Heart left ventricle (tissue), 16 donors: Measurements from ENCODE around the gene WDR41. TPM values are rescaled to one million over a fixed set of nuclear protein-coding genes. Genes with fewer than 3 reads are reported as not detected.
"Not testable (repeated sequence)": the region's sequence is repeated elsewhere in the genome, so short reads cannot be mapped to it uniquely, and the experiment has no call there.

Experiments
- ATAC-seq, 4 donors: fragments of 200-7000 bp; cut with Tn5 transposase; one replicate each; pipeline ENCODE4 v1.9.1; 2020 to 2022; ENCODE audit warnings: moderate library complexity in 4 of 4, mild to moderate bottlenecking in 3 of 4, moderate number of reproducible peaks in 1 of 4
- DNase-seq, 5 donors: peaks; one replicate each; pipeline ENCODE4 v3.0.0-alpha.2; 2020
- H3K27ac ChIP-seq, 12 donors: fragments of 200-600 bp; sonication (generic) in 4 of 12; one replicate each; pipeline versions ENCODE4 v1.5.0 to v1.8.0; 2016 to 2022; ENCODE audit warnings: mild to moderate bottlenecking in 2 of 12
- H3K27me3 ChIP-seq, 9 donors: fragments of 200-600 bp; sonication (generic) in 2 of 9; one replicate each; pipeline versions ENCODE4 v1.5.1 to v1.8.0; 2016 to 2022; ENCODE audit warnings: mild to moderate bottlenecking in 3 of 9
- H3K36me3 ChIP-seq, 9 donors: fragments of 200-600 bp; sonication (generic) in 2 of 9; one replicate each; pipeline versions ENCODE4 v1.5.0 to v1.8.0; 2018 to 2022; ENCODE audit warnings: mild to moderate bottlenecking in 2 of 9
- H3K4me1 ChIP-seq, 12 donors: fragments of 200-600 bp; sonication (generic) in 4 of 12; one replicate each; pipeline versions ENCODE4 v1.5.0 to v1.8.0; 2016 to 2022; ENCODE audit warnings: mild to moderate bottlenecking in 3 of 12
- H3K4me3 ChIP-seq, 12 donors: fragments of 200-600 bp; sonication (generic) in 4 of 12; one replicate each; pipeline versions ENCODE4 v1.5.0 to v1.8.0; 2017 to 2022; ENCODE audit warnings: mild to moderate bottlenecking in 9 of 12, moderate library complexity in 4 of 12
- H3K9me3 ChIP-seq, 12 donors: fragments of 200-600 bp; sonication (generic) in 4 of 12; one replicate each; pipeline versions ENCODE4 v1.5.0 to v1.8.0; 2016 to 2022; ENCODE audit warnings: mild to moderate bottlenecking in 1 of 12
- CTCF ChIP-seq, 12 donors: fragments of 200-600 bp; sonication (generic) in 4 of 12; IDR thresholded peaks; one replicate each; pipeline versions ENCODE4 v1.5.0 to v1.8.0; 2018 to 2022; ENCODE audit warnings: antibody characterized with exemption in 12 of 12, mild to moderate bottlenecking in 5 of 12
- POLR2A ChIP-seq, 2 donors: fragments of 450-650 bp; IDR thresholded peaks; one replicate each; pipeline ENCODE4 v1.6.1; 2017; ENCODE audit warnings: antibody characterized with exemption in 2 of 2, mild to moderate bottlenecking in 2 of 2, moderate library complexity in 2 of 2
- WGBS, 4 donors: extraction: QIAGEN DNeasy Blood & Tissue Kit in 2 of 4; methylation state at CpG; one replicate each; pipeline versions ENCODE4 v1.1.5 to v1.1.7; 2013 to 2018; 5-methylcytosine and 5-hydroxymethylcytosine counted together
- intact Hi-C, 10 donors: fragments of 100-400 bp; cut with DNase I; formaldehyde crosslinking; loops; one replicate each; pipeline versions ENCODE4 v1.11.1 to v1.14.2; 2022
- polyA plus RNA-seq, 2 donors: library from polyadenylated mRNA; stranded (reverse); fragments of 200-250 nt; gene quantifications; one replicate each; pipeline ENCODE4 v1.2.3, GENCODE V29; 2013
- total RNA-seq, 9 donors: library from RNA; depleted of rRNA in 2 of 9; stranded (reverse); fragments of >200 nt in 2 of 9; fragmentation: NEBNext Ultra II Directional in 3 of 9; extraction: Animal tissue kit (Norgen Biotek cat#: 25700) in 3 of 9; gene quantifications; one replicate each; pipeline versions ENCODE4 v1.1.0 to v1.2.4, GENCODE V29; 2016 to 2023
- donor health status: ischemic (EF 13 %, LVEDD 7.1; RV severe dilation, severe dysfunction).
- donor health status: healthy with polysubstance abuse.
- donor health status: DM: no; HTN: yes; CAD: no.
- donor health status: DM: no; HTN: no; CAD: no.
- donor health status: ischemic (EF 25% LVEDD 6.9; RV normal size, moderate dysfunction).
- donor health status: ischemic (EF 25% LVEDD 5.7; RV mildly dilated, moderate dysfunction).
- donor health status: healthy.
- donor health status: DM: yes; HTN: yes; CAD: no.
- donor health status: ischemic (EF 35%, LVEDD 5.7; RV mildly dilated, moderate dysfunction).
- donor health status: nonischemic (EF 11% LVEDD 7.7; RV severe dilation, severe dysfunction).
- donor health status: DM: yes; HTN: yes; CAD: no.
- donor health status: PGD.
- donor health status: ischemic (EF 29% LVEDD 5.4; RV normal size, mild dysfunction).
- donor health status: nonischemic (EF 23%, LVEDD 6.1; RV moderate dilation, normal function).

WDR41 gene
- total and polyA plus RNA-seq, 11 donors = 7.9 to 50.9 (median 35.0) TPM

GRCh38 chr5:77498952-77499351 is 6.8 kb upstream of the WDR41 start:
- Histone ChIP-seq H3K9me3 (peaks cover 0 to 9% (median 0%) of the 10 kb centered on the region in 12 donors), H3K4me1 (no peaks in the 10 kb centered on the region), H3K27ac (no peak overlapping the region), H3K27me3 (no peaks in the 10 kb centered on the region), H3K4me3 (no peak overlapping the region), H3K36me3 (no peaks in the 10 kb centered on the region)
- ATAC-seq (no peak), DNase-seq (no peak)
- intact Hi-C loops = loop anchor here in 6 of 10 donors (10.0 kb wide), 2 partner anchors 354 to 634 kb away; no protein-coding TSS in a partner anchor
- TF ChIP-seq POLR2A (IDR thresholded peaks at IDR 0.05) (no peak), CTCF (IDR thresholded peaks at IDR 0.05) (no peak)
- 81 to 91% (median 87%) methylated on average over 2 of the region's 2 CpGs for WGBS, 4 donors

DNA sequence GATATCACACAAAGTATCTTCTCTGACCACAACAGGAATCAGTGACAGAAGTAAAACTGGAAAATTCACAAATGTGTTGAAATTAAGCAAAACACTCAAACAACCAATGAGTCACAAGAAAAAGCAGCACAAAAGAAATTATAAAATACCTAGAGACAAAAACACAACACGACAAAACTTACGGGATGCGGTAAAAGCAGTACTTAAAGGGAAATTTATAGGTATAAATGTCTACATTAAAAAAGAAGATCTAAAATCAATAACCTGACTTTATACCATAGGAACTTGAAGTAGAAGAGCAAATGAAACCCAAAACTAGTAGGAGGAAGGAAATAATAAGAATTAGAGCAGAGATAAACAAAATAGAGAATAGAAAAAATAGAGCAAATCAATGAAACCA is 2.8 kb upstream of the WDR41 start:
- no peaks in the 10 kb centered on the region for H3K9me3 ChIP-seq
- DNase-seq (no peak), ATAC-seq (no peak)
- intact Hi-C loops = loop anchor here in 9 of 10 donors (5.0 to 10.0 kb wide), 7 partner anchors 348 to 630 kb away; partner anchors contain the start of gene ZBED3 (in 4 of the 9)
- H3K4me1 ChIP-seq = peaks cover 0 to 16% (median 3%) of the 10 kb centered on the region in 12 donors
- H3K27me3 ChIP-seq = no peaks in the 10 kb centered on the region
- no peak overlapping the region for H3K4me3 ChIP-seq
- no peak for TF ChIP-seq CTCF (IDR thresholded peaks at IDR 0.05)
- no peak for TF ChIP-seq POLR2A (IDR thresholded peaks at IDR 0.05)
- H3K27ac ChIP-seq = no peak overlapping the region
- 94 to 96% (median 94%) methylated on average over 3 of the region's 3 CpGs for WGBS, 4 donors
- no peaks in the 10 kb centered on the region for H3K36me3 ChIP-seq

DNA sequence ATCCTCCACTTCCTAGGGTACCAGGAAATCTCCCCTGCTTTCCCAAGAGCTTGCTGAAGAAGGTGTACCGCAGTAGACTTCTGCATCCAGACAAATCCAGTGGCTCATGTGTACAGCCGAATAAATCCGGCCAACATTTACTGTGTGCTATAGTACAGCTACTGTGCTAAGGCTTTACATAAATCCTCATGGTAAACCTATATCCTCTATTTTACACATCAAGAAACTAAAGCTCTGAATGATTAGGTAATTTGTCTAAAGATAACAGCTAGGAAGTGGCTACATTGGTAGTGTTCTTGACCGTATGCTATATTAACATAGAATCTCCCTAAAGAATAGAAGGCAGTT is 511 bp upstream of the WDR41 start:
- DNase-seq (no peak), ATAC-seq (no peak)
- Histone ChIP-seq H3K27ac (peak overlapping the region; percentile 81 to 97 (median 93)), H3K4me1 (peaks cover 0 to 16% (median 3%) of the 10 kb centered on the region in 12 donors), H3K27me3 (no peaks in the 10 kb centered on the region), H3K9me3 (no peaks in the 10 kb centered on the region), H3K4me3 (peak overlapping the region in 11 of 12 donors; percentile 69 to 93 (median 78)), H3K36me3 (peaks cover 0 to 11% (median 2%) of the 10 kb centered on the region in 9 donors)
- WGBS, 4 donors = 27 to 37% (median 29%) methylated on average over 4 of the region's 4 CpGs
- TF ChIP-seq CTCF (IDR thresholded peaks at IDR 0.05) = peak in 2 of 12 donors; percentile 4 to 6
- TF ChIP-seq POLR2A (IDR thresholded peaks at IDR 0.05) = no peak
- intact Hi-C loops = loop anchor here (1.0 to 10.0 kb wide), 10 partner anchors 345 to 628 kb away; partner anchors contain the start of gene ZBED3 (in 4 of the 10)

DNA sequence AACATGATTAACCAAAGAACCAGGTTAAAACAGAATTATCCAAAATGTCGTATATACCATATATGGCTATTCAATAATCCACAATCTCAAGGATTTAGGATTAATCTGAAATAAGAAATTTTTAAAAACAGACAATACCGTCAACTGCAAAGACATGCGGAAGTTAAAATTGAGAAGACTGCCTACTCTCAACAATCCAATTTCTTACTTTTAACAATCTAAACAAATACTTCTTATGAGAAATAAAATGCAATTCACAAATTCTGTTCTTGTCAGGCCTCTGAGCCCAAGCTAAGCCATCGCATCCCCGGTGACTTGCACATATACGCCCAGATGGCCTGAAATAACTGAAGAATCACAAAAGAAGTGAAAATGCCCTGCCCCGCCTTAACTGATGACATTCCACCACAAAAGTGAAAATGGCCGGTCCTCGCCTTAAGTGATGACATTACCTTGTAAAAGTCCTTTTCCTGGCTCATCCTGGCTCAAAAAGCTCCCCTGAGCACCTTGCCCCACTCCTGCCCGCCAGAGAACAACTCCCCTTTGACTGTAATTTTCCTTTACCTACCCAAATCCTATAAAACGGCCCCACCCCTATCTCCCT is 1.3 kb downstream of the WDR41 start:
- intact Hi-C loops = loop anchor here in 9 of 10 donors (5.0 to 10.0 kb wide), 7 partner anchors 344 to 626 kb away; partner anchors contain the start of gene ZBED3 (in 4 of the 9)
- peaks cover 0 to 16% (median 3%) of the 10 kb centered on the region in 12 donors for H3K4me1 ChIP-seq
- not testable (repeated sequence) for H3K27me3 ChIP-seq, ATAC-seq, DNase-seq, H3K9me3 ChIP-seq
- H3K36me3 ChIP-seq = peaks cover 0 to 22% (median 8%) of the 10 kb centered on the region in 9 donors
- peak overlapping the region; percentile 69 to 93 (median 79) for H3K4me3 ChIP-seq
- WGBS, 4 donors = 36 to 45% (median 37%) methylated on average over 11 of the region's 11 CpGs
- H3K27ac ChIP-seq = peak overlapping the region in 8 of 12 donors; percentile 90 to 97 (median 94)
